Ishikawa (cell line): ENCODE results near the gene FIZ1.

Source experiments
- CEBPB ChIP-seq: IDR thresholded peaks from 2 replicates; pipeline ENCODE4 v1.6.1; 2012
- CREB1 ChIP-seq: IDR thresholded peaks from 2 replicates; pipeline ENCODE4 v1.6.1; 2012; ENCODE audit warnings: low read depth
- EGR1 ChIP-seq: IDR thresholded peaks from 2 replicates; pipeline ENCODE4 v1.6.1; 2012
- EP300 ChIP-seq: IDR thresholded peaks from 2 replicates; pipeline ENCODE4 v1.6.1; 2012; ENCODE audit warnings: borderline replicate concordance
- FOXM1 ChIP-seq: IDR thresholded peaks from 2 replicates; pipeline ENCODE4 v1.6.1; 2012; ENCODE audit warnings: low read depth, borderline replicate concordance
- NFIC ChIP-seq: IDR thresholded peaks from 2 replicates; pipeline ENCODE4 v1.6.1; 2012
- RAD21 ChIP-seq: IDR thresholded peaks from 2 replicates; pipeline ENCODE4 v1.6.1; 2012; ENCODE audit warnings: low read depth
- TAF1 ChIP-seq: IDR thresholded peaks from 2 replicates; pipeline ENCODE4 v1.6.1; 2012; ENCODE audit warnings: low read depth, mild to moderate bottlenecking
- TCF12 ChIP-seq: IDR thresholded peaks from 2 replicates; pipeline ENCODE4 v1.6.1; 2012; ENCODE audit warnings: low read depth
- TEAD4 ChIP-seq: IDR thresholded peaks from 2 replicates; pipeline ENCODE4 v1.6.1; 2012
- YY1 ChIP-seq: IDR thresholded peaks from 2 replicates; pipeline ENCODE4 v1.6.1; 2012; ENCODE audit warnings: low read depth
- ZBTB7A ChIP-seq: IDR thresholded peaks from 2 replicates; pipeline ENCODE4 v1.6.1; 2012; ENCODE audit warnings: low read depth
- TF ChIP-seq, protein P1 (sequence below): IDR thresholded peaks from 2 replicates; pipeline ENCODE4 v1.6.1; 2012
- TF ChIP-seq, protein P2 (sequence below): IDR thresholded peaks from 2 replicates; pipeline ENCODE4 v1.6.1; 2012
- TF ChIP-seq, protein P3 (sequence below): IDR thresholded peaks from 2 replicates; pipeline ENCODE4 v1.6.1; 2012; ENCODE audit warnings: low read depth, mild to moderate bottlenecking

The FIZ1 gene

DNA sequence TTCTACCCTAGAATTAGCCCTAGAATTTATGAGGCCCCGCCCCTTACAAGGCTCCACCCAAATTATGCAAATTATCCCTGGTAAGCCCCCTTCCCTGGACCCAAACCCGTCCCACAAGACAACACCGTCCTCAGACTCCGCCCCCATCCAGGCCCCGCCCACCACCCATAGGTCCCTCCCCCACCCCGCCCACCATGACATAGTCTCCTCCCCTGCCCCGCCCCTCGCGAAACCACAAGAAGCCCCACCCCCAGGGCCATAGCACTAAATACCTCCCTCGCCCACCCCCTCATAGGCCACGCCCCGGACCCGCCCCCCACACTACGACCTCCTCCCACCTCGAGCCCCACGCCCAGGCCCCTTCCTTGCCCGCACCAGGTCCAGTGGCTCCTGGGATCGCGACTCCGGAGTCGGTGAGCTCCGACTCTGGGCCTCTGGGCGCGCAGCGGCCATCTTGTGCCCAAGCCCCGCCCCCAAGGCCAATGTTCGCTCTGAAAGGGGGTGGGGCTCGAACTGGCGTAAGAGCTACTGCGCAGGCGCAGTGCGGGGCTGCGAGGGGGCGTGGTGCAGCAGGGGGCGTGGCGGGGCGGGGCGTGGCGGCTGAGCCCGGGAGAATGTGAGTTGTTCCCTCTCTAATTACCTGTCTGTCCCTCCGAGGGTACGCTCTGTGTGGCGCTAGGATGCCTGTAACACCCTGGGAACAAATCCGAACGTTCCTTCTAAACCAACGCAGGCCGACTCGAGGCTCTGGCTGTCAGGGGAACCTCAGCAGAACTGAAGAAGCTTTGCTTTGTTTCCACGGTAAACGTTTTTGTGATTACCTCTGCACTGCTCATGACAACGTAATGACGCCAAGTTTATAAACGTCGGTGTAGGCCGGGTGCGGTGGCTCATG is 25.0 kb upstream of the FIZ1 start, which contains the start of gene ZNF784:
ZNF784 (minus strand) TSS at position 458 of the 895 bp plus-strand sequence; CDS start at position 453, 5 bp downstream.
- TF ChIP-seq, protein P1, sequence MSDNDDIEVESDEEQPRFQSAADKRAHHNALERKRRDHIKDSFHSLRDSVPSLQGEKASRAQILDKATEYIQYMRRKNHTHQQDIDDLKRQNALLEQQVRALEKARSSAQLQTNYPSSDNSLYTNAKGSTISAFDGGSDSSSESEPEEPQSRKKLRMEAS, result peak; percentile 40
- TF ChIP-seq EP300, result no peak
- TF ChIP-seq TEAD4, result peak; percentile 8; the same call in 1 of the 2 replicates
- 0 out of 2 replicates have a peak, but pooled peaks have one; percentile 30 for TF ChIP-seq CREB1
- peak; percentile 92 for TF ChIP-seq TAF1
- TF ChIP-seq YY1, result peak; percentile 94

DNA sequence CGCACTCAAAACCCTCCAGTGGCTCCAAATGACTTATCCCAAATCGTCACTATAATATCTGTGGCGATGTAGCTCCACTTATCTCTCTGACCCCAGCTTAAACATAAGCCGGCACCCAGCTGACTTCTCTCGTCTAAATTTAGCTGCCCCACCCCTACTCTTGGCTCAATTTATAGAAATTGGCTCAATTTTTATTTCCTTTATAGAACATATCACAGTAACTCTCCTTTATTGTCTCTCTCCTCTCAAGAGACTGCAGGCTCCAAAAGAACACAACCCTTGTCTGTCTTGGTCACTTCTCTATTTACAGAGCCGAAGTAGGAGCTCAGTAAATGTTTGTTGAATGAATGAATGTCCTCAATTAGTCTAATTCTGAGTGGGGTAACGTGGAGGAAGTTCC is 24.2 kb upstream of the FIZ1 start:
- no peak for TF ChIP-seq TAF1
- no peak for TF ChIP-seq ZBTB7A
- no peak for TF ChIP-seq CREB1
- TF ChIP-seq NFIC, result no peak
- TF ChIP-seq, protein P2, sequence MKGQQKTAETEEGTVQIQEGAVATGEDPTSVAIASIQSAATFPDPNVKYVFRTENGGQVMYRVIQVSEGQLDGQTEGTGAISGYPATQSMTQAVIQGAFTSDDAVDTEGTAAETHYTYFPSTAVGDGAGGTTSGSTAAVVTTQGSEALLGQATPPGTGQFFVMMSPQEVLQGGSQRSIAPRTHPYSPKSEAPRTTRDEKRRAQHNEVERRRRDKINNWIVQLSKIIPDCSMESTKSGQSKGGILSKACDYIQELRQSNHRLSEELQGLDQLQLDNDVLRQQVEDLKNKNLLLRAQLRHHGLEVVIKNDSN, result no peak
- TF ChIP-seq, protein P1, result no peak
- no peak for TF ChIP-seq EP300
- TF ChIP-seq CEBPB, result no peak
- TF ChIP-seq, protein P3, sequence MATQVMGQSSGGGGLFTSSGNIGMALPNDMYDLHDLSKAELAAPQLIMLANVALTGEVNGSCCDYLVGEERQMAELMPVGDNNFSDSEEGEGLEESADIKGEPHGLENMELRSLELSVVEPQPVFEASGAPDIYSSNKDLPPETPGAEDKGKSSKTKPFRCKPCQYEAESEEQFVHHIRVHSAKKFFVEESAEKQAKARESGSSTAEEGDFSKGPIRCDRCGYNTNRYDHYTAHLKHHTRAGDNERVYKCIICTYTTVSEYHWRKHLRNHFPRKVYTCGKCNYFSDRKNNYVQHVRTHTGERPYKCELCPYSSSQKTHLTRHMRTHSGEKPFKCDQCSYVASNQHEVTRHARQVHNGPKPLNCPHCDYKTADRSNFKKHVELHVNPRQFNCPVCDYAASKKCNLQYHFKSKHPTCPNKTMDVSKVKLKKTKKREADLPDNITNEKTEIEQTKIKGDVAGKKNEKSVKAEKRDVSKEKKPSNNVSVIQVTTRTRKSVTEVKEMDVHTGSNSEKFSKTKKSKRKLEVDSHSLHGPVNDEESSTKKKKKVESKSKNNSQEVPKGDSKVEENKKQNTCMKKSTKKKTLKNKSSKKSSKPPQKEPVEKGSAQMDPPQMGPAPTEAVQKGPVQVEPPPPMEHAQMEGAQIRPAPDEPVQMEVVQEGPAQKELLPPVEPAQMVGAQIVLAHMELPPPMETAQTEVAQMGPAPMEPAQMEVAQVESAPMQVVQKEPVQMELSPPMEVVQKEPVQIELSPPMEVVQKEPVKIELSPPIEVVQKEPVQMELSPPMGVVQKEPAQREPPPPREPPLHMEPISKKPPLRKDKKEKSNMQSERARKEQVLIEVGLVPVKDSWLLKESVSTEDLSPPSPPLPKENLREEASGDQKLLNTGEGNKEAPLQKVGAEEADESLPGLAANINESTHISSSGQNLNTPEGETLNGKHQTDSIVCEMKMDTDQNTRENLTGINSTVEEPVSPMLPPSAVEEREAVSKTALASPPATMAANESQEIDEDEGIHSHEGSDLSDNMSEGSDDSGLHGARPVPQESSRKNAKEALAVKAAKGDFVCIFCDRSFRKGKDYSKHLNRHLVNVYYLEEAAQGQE, result no peak
- no peak for TF ChIP-seq TEAD4
- no peak for TF ChIP-seq FOXM1

DNA sequence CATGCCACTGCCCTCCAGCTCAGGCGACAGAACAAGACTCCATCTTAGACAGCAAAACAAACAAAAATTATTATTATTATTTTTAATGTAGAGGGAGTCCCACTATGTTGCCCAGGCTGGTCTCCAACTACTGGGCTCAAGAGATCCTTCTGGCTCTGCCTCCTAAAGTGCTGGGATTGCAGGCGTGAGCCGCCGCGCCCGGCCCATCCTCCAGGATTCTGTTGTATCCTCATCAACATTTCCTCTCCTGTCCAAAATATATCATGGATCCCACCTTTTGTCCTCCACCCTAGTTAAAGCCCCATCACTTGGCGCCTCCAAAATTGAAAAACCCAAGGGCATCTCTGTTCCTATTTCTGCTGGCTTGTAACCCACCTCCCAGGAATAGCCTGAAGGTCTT is 23.8 kb upstream of the FIZ1 start:
- TF ChIP-seq NFIC (no peak), FOXM1 (no peak), TAF1 (no peak), CEBPB (no peak), CREB1 (no peak), YY1 (no peak), TCF12 (no peak), EP300 (no peak), EGR1 (no peak), ZBTB7A (no peak), RAD21 (no peak), TEAD4 (no peak)
- TF ChIP-seq, protein P3, result no peak
- TF ChIP-seq, protein P1, result no peak
- TF ChIP-seq, protein P2, result no peak

GRCh38 chr19:55622242-55622969 is 23.1 kb upstream of the FIZ1 start:
- TF ChIP-seq ZBTB7A (no peak), NFIC (no peak), YY1 (no peak), TEAD4 (no peak), FOXM1 (no peak), CEBPB (no peak), TAF1 (no peak), EP300 (no peak), TCF12 (no peak), EGR1 (no peak)
- TF ChIP-seq, protein P1, result no peak
- TF ChIP-seq, protein P3, result no peak
- TF ChIP-seq, protein P2, result no peak
